Nephron (organoid): ENCODE measurements around the gene TIMM10B.

Source experiments
- H3K27ac Mint-ChIP-seq, 3 experiments: 2 replicates each; pipeline ENCODE4 v1.8.0; 2020; ENCODE audit warnings: mixed read lengths in 3 of 3, mild to moderate bottlenecking in 2 of 3, moderate library complexity in 1 of 3
- H3K27me3 Mint-ChIP-seq: 2 replicates; pipeline ENCODE4 v1.8.0; 2021; ENCODE audit warnings: low read depth, mild to moderate bottlenecking, moderate library complexity, mixed read lengths
- H3K36me3 Mint-ChIP-seq: 2 replicates; pipeline ENCODE4 v1.8.0; 2020; ENCODE audit warnings: low read depth, mixed read lengths
- H3K4me1 Mint-ChIP-seq: 2 replicates; pipeline ENCODE4 v1.8.0; 2020; ENCODE audit warnings: mixed read lengths
- H3K4me3 Mint-ChIP-seq, 3 experiments: 2 replicates each; pipeline ENCODE4 v1.8.0; 2020; ENCODE audit warnings: mild to moderate bottlenecking in 3 of 3, mixed read lengths in 3 of 3, moderate library complexity in 2 of 3
- H3K9me3 Mint-ChIP-seq: 2 replicates; pipeline ENCODE4 v1.8.0; 2020; ENCODE audit warnings: mixed read lengths
- CTCF ChIP-seq, 3 experiments: fragments of 200-600 bp; sonication (generic); IDR thresholded peaks; one replicate each; pipeline ENCODE4 v1.5.0; 2021; ENCODE audit warnings: antibody characterized with exemption in 3 of 3; ENCODE audit not compliant: unreplicated experiment in 3 of 3

TIMM10B gene

GRCh38 chr11:6458352-6459098, 22.8 kb upstream of the TIMM10B start:
- H3K27me3 Mint-ChIP-seq, result no peaks in the 10 kb centered on the region
- peaks cover 8% of the 10 kb centered on the region for H3K4me1 Mint-ChIP-seq
- peaks cover 25% of the 10 kb centered on the region for H3K36me3 Mint-ChIP-seq
- H3K4me3 Mint-ChIP-seq, result no peak overlapping the region
- no peaks in the 10 kb centered on the region for H3K9me3 Mint-ChIP-seq
- TF ChIP-seq CTCF (IDR thresholded peaks at IDR 0.05; ENCODE audit: unreplicated experiment in 3 of 3), result no peak
- no peak overlapping the region for H3K27ac Mint-ChIP-seq

- no peak overlapping the region for H3K4me3 Mint-ChIP-seq
Measured at GRCh38 chr11:6459099-6459450, 22.2 kb upstream of the TIMM10B start.

GRCh38 chr11:6468712-6469495, 12.4 kb upstream of the TIMM10B start:
- H3K4me1 Mint-ChIP-seq, result peaks cover 13% of the 10 kb centered on the region
- H3K36me3 Mint-ChIP-seq, result peaks cover 10% of the 10 kb centered on the region
- TF ChIP-seq CTCF (IDR thresholded peaks at IDR 0.05; ENCODE audit: unreplicated experiment in 3 of 3), result no peak
- no peaks in the 10 kb centered on the region for H3K27me3 Mint-ChIP-seq
- H3K9me3 Mint-ChIP-seq, result no peaks in the 10 kb centered on the region
- no peak overlapping the region for H3K27ac Mint-ChIP-seq
- no peak overlapping the region for H3K4me3 Mint-ChIP-seq

More at GRCh38 chr11:6459099-6459450, 22.2 kb upstream of the TIMM10B start:
- peaks cover 8% of the 10 kb centered on the region for H3K4me1 Mint-ChIP-seq
- no peak overlapping the region for H3K27ac Mint-ChIP-seq
- H3K27me3 Mint-ChIP-seq, result no peaks in the 10 kb centered on the region
- no peak for TF ChIP-seq CTCF (IDR thresholded peaks at IDR 0.05; ENCODE audit: unreplicated experiment in 3 of 3)
- H3K36me3 Mint-ChIP-seq, result peaks cover 29% of the 10 kb centered on the region
- no peaks in the 10 kb centered on the region for H3K9me3 Mint-ChIP-seq

- no peaks in the 10 kb centered on the region for H3K27me3 Mint-ChIP-seq
- H3K36me3 Mint-ChIP-seq, result peaks cover 4% of the 10 kb centered on the region
- peaks cover 19% of the 10 kb centered on the region for H3K4me1 Mint-ChIP-seq
- H3K4me3 Mint-ChIP-seq, result no peak overlapping the region
- no peaks in the 10 kb centered on the region for H3K9me3 Mint-ChIP-seq
- TF ChIP-seq CTCF (IDR thresholded peaks at IDR 0.05; ENCODE audit: unreplicated experiment in 3 of 3), result no peak
- no peak overlapping the region for H3K27ac Mint-ChIP-seq
Measured at GRCh38 chr11:6469599-6469998, 11.7 kb upstream of the TIMM10B start.

- TF ChIP-seq CTCF (IDR thresholded peaks at IDR 0.05; ENCODE audit: unreplicated experiment in 3 of 3), result no peak
- Mint-ChIP-seq H3K27ac (peak overlapping the region in 2 of 3 experiments; percentile 46 to 60), H3K36me3 (peaks cover 12% of the 10 kb centered on the region), H3K4me3 (peak overlapping the region; percentile 84 to 92 (median 91)), H3K27me3 (no peaks in the 10 kb centered on the region), H3K4me1 (peaks cover 26% of the 10 kb centered on the region), H3K9me3 (no peaks in the 10 kb centered on the region)
Measured at GRCh38 chr11:6472934-6473333, 8.4 kb upstream of the TIMM10B start.
